ENCODE data around the gene WNT2. TPM values are rescaled to one million over a fixed set of nuclear protein-coding genes. Genes with fewer than 3 reads are reported as not detected.

Gene WNT2
- total RNA-seq, 4 donors from 2014 or later, result 0.48 to 0.95 (median 0.64) TPM

DNA sequence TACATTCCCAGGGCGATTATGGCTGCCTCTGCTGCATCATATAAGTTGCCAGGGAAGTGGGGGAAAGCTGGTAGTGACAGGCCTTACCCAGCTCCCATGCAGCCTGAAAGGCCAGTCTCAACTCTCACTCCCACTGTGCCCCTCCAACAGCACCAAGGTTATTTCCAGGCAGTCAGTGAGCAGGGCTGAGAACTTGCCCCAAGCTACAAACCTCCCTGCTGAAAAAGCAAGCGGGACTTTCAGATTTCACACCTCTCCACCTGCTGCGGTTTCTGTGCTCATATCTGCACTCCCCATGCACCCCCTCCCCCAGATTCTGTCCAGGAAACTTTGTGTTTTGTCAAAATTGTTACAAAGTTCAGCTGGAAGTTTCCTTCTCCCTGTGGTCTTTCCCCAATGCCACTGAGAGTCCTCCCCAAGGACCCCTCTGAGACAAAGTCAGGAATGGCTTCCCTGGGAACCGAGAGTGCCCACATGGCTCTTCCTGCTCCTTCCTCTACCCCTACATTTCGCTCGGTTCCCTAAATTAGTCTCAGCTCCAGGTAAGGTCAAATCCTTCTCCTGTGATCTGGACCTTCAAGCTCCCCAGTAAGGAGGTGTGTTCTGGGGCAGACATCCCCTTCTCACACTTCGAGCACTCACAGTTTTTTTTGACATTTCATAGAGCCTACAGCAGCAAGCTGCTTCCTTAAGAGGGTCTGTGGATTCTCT is 25.3 kb upstream of the WNT2 start:
- DNase-seq (ENCODE audit: low spot score) (no peak), ATAC-seq (ENCODE audit: low FRiP score) (no peak)
- TF ChIP-seq, protein P1, sequence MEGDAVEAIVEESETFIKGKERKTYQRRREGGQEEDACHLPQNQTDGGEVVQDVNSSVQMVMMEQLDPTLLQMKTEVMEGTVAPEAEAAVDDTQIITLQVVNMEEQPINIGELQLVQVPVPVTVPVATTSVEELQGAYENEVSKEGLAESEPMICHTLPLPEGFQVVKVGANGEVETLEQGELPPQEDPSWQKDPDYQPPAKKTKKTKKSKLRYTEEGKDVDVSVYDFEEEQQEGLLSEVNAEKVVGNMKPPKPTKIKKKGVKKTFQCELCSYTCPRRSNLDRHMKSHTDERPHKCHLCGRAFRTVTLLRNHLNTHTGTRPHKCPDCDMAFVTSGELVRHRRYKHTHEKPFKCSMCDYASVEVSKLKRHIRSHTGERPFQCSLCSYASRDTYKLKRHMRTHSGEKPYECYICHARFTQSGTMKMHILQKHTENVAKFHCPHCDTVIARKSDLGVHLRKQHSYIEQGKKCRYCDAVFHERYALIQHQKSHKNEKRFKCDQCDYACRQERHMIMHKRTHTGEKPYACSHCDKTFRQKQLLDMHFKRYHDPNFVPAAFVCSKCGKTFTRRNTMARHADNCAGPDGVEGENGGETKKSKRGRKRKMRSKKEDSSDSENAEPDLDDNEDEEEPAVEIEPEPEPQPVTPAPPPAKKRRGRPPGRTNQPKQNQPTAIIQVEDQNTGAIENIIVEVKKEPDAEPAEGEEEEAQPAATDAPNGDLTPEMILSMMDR (IDR thresholded peaks at IDR 0.05), result no peak

DNA sequence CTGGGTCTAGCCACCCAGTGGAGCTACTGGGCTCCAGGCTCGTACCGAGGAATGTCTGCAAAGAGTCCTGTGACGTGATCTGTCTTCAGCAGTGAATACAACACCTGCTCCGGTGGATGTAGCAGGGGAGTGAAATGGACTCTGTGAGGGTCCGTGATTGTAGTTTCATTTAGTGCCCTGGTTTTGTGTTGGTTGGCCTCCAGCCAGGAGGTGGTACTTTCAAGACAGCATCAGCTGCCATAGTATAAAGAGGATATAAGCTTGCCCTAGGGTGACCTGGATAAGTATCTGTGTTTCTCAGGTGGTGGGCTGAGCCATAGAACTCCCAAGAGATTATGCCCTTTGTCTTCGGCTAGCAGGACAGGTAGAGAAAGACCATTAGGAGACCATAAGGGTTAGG is 24.6 kb upstream of the WNT2 start:
- DNase-seq (ENCODE audit: low spot score), result no peak
- TF ChIP-seq, protein P1 (IDR thresholded peaks at IDR 0.05), result no peak

DNA sequence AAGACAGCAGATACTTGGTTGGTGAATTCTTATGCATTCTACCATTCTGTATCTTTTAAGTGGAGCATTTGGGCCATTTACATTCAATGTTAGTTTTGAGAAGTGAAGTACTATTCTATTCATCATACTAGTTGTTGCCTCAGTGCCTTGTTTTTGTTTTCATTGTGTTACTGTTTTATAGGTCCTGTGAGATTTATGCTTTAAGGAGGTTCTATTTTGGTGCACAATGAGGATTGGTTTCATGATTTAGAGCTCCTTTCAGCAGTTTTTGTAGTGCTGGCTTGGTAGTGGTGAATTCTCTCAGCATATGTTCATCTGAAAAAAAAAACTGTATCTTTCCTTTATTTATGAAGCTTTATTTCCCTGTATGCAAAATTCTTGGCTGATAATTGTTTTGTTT is 23.3 kb upstream of the WNT2 start:
- ATAC-seq (ENCODE audit: low FRiP score) (no peak), DNase-seq (ENCODE audit: low spot score) (no peak)
- TF ChIP-seq, protein P1 (IDR thresholded peaks at IDR 0.05), result no peak

More for the DNA sequence above, 24.6 kb upstream of the WNT2 start:
- no peak for ATAC-seq (ENCODE audit: low FRiP score)

DNA sequence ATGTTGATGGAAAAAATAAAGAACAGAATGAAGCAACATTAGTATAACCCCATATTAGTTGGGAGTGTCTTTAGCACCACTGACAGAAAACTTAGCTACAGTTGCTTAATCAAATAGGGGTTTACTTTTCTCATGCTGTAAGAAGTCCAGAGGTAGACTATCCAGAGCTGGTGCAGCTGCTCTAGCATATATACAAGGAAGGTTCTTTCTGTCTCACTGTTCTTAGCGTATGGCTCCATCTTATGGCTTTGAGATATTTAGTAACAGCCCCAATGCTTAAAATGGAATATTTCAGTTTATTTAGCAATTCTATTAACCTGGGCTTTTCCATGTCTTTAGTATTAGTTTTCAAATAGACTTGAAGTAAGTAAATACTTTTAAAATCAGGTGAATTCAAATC is 15.2 kb upstream of the WNT2 start:
- no peak for DNase-seq (ENCODE audit: low spot score)
- TF ChIP-seq, protein P1 (IDR thresholded peaks at IDR 0.05), result no peak
- ATAC-seq (ENCODE audit: low FRiP score), result no peak

DNA sequence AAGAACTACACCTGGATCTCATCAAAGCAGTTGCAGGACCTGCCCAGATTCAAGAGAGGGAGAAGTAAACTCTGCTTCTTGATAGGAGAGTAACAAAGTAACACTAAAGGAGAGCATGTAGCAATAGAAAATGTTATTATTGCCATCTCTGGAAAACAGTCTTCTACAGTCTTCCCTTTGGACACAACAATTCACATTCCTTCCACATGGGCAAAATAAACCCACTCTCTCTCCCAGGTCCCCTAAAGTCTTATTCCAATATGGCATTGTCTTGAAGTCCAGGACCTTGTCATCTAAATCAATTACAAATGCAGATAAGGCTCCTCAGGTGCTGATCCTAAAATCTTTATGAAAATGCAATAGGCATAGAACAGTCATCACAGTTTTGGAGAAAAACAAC is 10.3 kb upstream of the WNT2 start:
- TF ChIP-seq, protein P1 (IDR thresholded peaks at IDR 0.05), result no peak
- DNase-seq (ENCODE audit: low spot score) (no peak), ATAC-seq (ENCODE audit: low FRiP score) (no peak)

DNA sequence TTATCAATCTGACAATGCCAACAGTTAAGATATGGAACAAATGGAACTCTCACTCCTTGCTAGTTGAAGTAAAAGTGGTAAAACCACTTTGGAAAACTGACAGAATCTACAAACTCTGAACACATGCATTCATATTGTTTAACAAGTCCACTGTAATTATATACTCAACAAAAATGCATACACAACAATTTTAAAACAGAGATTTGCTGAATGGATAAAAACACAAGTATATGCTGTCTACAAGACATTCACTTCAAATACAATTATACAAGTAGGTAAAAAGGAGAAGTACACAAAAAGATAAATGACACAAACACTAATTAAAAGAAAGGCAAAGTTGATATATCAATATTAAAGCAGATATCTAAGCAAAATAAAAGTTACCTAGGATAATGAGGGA is 9.2 kb upstream of the WNT2 start:
- ATAC-seq (ENCODE audit: low FRiP score) (no peak), DNase-seq (ENCODE audit: low spot score) (no peak)
- TF ChIP-seq, protein P1 (IDR thresholded peaks at IDR 0.05), result no peak

DNA sequence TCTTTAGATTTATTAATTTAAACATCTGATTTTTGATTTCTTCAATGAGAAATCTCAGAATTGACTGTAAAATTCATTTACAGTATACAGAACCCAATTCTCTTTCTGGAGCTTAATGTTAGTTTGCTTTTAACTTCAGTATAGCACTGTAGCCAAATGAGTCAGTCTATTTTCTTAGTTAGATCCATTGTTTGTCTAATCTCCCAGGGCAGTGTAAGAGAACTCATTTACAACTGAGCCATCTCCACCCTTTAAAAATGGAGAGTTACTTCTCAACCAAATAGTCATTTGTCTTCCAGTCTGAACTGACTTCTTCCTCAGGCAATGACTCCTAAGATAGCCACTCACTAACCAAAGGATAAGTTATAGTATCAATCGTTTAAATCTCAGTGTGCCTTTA is 3.0 kb upstream of the WNT2 start:
- no peak for ATAC-seq (ENCODE audit: low FRiP score)
- TF ChIP-seq, protein P1 (IDR thresholded peaks at IDR 0.05), result no peak
- no peak for DNase-seq (ENCODE audit: low spot score)
